T-helper 2 cell (primary cell): Measurements from ENCODE around the gene TRAF3IP3.
"Not testable (repeated sequence)": the region's sequence is repeated elsewhere in the genome, so short reads cannot be mapped to it uniquely, and the experiment has no call there.

Experiments used
- DNase-seq, 5 experiments: peaks; one replicate each; pipeline versions ENCODE4 v3.0.0 to v3.0.0-alpha.2; 2012 to 2022

Gene TRAF3IP3

GRCh38 chr1:209768354-209768774 is 12.5 kb downstream of the TRAF3IP3 start:
- peak; percentile 33 to 97 (median 73) for DNase-seq

- DNase-seq, result peak in 4 of 5 experiments; percentile 60 to 94 (median 69)
Measured at GRCh38 chr1:209769171-209769904, 13.5 kb downstream of the TRAF3IP3 start.

GRCh38 chr1:209769971-209770370 is 14.1 kb downstream of the TRAF3IP3 start:
- DNase-seq, result no peak

- no peak for DNase-seq
Measured at GRCh38 chr1:209770636-209771415, 15.0 kb downstream of the TRAF3IP3 start.

- DNase-seq, result no peak
Measured at GRCh38 chr1:209772126-209772525, 16.3 kb downstream of the TRAF3IP3 start.

DNA sequence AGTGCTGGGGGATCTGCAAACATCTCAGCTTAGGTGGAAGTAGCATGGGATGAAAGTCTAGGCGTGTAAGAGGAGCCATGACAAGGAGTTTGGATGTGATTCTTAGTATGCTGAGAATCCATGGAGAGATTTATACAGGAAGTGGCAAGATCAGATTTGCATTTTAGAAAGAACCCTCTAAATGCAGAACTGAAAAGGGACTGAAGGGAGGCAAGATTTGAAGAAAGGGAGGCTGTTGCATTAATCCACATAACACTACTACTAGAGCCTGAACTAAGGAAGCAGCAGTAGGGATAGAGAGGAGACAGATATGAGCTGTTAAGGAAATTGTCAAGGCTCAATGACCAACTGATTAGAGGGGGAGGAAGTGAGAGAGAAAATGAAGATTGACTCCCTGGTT is 18.7 kb downstream of the TRAF3IP3 start:
- DNase-seq, result no peak

DNA sequence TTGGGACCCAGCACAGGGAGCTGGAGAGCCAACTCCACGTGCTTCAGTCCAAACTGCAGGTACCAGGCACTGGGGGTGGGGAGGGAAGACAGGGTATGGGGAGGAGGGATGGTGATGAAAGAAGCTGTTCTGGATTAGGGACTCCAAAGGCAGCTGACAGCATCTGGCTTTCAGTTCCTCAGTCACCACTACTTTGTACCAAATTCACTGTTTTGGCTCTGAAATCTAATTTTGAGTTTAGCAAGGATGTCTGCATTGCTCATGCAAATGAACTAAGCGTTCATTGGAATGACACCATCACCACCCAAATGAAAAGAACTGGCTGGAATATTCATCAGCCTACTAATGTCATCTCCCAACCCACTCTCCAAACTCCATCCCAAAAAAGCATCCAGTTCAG is 19.8 kb downstream of the TRAF3IP3 start:
- DNase-seq, result no peak

DNA sequence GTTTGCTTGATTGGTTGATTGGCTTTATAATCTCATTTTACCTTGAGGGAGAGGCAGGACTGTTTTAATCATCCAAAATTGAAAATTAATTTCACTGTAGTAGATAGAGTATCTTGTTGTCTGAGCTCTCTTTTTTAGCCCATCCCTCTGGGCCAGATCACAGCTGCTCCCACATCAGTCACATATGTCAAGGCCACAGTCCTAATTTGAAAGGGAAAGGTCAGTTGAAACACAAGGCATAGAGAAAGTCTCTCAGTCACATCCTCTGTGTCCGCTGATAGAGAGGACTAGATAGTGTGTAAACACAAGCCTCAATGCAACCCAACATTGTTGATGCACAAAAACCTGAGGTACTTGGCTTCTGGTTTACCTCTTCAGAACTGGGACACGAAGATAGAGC is 21.7 kb downstream of the TRAF3IP3 start:
- no peak for DNase-seq

DNA sequence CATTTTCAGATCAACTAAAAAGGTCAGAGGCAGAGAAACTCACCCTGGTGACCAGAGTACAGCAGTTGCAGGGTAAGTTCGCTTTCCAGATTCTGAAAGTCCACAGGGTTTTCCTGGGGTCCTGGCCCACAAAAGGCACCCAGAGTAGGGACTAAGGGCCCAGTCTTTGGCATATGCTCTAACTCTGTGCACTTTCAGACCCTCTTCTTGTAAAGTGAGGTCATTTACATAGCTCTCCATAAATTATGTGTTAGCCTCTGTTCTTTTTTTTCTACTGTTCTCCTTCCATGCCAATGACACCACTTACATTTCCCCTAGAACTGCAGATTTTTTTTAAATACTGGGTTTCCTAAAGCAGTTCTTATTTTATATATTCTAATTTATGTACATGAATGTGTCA is 22.2 kb downstream of the TRAF3IP3 start:
- DNase-seq, result no peak

DNA sequence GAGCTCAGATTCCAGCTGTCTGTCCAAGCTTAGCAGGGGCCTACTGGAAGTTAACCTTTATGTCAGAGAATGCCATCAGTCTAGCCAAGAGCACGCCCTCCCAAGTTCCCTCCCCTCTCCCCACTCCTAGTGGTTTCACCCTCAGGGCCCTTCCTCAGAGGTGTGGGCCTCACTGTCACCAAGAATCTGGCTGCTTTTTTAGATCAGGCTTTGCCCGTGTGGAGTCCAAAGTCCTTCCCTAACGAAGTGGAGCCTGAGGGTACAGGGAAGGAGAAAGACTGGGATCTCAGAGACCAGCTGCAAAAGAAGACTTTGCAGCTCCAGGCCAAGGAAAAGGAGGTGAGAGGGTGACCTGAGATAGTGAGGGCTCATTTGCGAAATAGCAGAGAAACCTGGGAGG is 24.4 kb downstream of the TRAF3IP3 start:
- no peak for DNase-seq

DNA sequence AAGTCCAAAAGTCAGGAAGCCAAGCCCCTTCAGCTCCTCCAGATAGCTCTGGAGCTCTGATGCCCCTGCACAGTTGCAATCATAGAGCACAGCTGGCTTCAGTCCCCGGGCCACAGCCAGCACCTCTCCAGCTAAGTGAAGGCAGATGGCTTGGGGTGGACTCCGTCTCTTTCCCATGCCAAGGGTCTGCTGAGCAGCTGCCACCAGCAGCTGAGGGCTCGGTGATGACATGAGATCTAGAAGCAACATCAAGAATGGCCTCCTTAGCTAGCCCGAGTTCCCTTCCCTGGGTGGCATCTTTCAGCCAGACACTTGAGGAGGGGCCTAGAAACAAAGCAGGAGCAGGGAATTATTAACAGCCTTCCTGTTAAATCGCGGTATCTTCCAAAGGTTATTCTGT is 27.5 kb downstream of the TRAF3IP3 start:
- no peak for DNase-seq

DNA sequence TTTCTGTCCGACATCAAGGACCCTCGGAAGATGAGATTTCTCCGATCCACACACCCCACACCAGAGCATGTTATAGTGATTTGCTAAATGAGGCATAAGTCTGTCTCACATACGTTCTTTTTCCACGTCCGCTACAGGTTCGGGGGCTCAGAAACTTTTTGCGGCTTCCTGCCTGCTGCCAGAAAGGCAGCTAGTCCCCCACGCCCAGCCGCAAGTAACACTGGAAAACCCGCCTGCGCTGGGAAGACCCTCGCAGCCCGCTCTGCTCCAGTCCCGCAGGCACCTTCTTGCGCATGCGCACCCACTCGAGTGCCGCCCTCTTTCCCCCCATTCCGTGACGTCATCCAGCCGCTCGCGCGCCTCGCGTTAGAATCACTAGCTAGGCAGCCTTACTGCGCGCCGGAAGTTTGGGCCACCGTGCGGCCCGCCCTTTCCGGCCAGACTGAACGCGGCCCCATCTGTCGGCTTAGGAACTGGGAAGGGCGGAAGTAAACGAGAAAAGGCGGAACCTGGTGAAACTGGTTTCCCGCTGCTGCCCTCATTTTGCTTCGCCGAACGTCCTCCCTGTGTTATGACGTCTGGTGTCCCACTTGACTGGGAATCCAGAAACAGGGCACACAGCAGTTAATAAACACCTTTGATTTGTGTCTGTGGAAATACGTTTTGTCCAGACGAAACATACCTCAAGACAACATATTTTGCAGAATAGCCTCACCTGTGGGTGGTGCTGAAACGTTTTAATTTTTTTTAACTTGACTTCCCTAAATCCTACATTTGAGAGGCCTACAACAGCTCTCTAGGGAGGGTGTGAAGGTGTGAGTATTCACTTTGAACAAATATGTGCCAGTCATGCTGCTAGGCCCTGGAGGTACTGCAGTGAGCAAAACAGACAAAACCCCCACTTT is 28.7 kb downstream of the TRAF3IP3 start, which contains the start of gene C1orf74:
C1orf74 (minus strand) TSS at position 295 of the 905 bp plus-strand sequence. CDS start 925 bp downstream, outside the sequence.
- DNase-seq, result peak; percentile 97 to 99 (median 98)

GRCh38 chr1:209785592-209785991 is 29.7 kb downstream of the TRAF3IP3 start:
- no peak for DNase-seq

DNA sequence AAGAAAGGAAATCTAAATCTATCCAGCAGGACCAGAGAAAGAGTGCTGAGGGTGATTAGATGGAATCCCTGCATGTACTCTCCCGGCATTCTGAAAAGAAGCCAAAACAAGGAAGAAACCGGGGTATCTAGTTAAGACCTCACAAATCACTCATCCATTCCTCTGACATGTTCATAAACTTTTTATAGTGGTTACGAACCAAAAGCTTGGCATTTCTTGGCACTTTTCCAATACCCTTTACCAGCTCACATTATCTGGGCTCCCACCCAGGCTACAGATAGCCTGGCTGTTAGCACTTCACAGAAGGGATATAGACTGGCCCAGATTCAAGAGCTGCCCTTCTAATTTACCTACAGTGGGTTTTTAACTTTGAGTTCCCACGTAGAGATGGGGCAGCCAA is 30.3 kb downstream of the TRAF3IP3 start:
- no peak for DNase-seq

GRCh38 chr1:209787551-209787950 is 31.7 kb downstream of the TRAF3IP3 start:
- DNase-seq, result no peak

DNA sequence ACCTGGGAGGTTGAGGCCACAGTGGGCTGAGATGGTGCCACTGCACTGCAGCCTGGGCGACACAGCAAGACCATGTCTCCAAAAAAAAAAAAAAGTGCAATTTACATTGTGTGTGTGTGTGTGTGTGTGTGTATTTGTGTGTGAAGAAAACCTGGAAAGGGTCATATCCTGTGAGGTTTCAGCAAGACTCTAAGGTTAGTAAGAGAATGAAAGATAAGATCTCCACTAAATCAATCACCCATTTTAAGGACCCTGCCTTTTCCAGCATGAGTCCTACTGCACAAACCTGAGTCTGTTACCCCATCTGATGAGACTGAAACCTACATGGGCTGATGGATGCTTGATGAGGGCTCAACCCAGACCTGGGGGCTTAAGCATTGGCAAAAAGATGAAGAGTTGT is 33.4 kb downstream of the TRAF3IP3 start:
- DNase-seq, result peak in 1 of 5 experiments; percentile 82

GRCh38 chr1:209790286-209791193 is 34.7 kb downstream of the TRAF3IP3 start:
- no peak for DNase-seq

- no peak for DNase-seq
Measured at GRCh38 chr1:209791920-209792319, 36.1 kb downstream of the TRAF3IP3 start.

DNA sequence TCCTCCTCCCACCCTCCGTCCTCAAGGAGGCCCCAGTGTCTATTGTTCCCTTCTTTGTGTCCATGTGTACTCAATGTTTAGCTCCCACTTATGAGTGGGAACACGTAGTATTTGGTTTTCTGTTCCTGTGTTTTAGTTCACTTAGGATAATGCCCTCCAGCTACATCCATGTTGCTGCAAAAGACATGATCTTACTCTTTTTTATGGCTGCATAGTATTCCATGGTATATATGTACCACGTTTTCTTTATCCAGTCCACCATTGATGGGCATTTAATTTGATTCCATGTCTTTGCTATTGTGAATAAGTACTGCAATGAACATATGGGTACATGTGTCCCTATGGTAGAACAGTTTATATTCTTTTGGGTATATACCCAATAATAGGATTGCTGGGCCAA is 37.9 kb downstream of the TRAF3IP3 start:
- not testable (repeated sequence) for DNase-seq

GRCh38 chr1:209797978-209798639 is 42.3 kb downstream of the TRAF3IP3 start:
- DNase-seq, result no peak
